GM23338 (cell line): ENCODE results near the gene SEM1. TPM values are rescaled to one million over a fixed set of nuclear protein-coding genes. Genes with fewer than 3 reads are reported as not detected.

Experiments
- ATAC-seq: fragments of 200-7000 bp; cut with Tn5 transposase; 3 replicates; pipeline ENCODE4 v1.9.1; 2020
- DNase-seq: peaks from one replicate; pipeline ENCODE4 v3.0.0-alpha.2; 2015; ENCODE audit warnings: low spot score
- H2AFZ ChIP-seq: fragments of 200-600 bp; sonication (generic); 2 replicates; pipeline ENCODE4 v1.8.0; 2016; ENCODE audit warnings: antibody characterized with exemption, mild to moderate bottlenecking, moderate library complexity
- H3F3A ChIP-seq: fragments of 200-600 bp; sonication (generic); replicated peaks from 2 replicates; pipeline ENCODE4 v1.8.0; 2017; ENCODE audit warnings: antibody characterized with exemption, mixed run types, low read depth
- H3K27ac ChIP-seq: fragments of 200-600 bp; sonication (generic); 2 replicates; pipeline ENCODE4 v1.6.1; 2016; ENCODE audit warnings: low read depth
- H3K27me3 ChIP-seq: fragments of 200-600 bp; sonication (generic); 2 replicates; pipeline ENCODE4 v1.8.0; 2016; ENCODE audit warnings: mild to moderate bottlenecking, mixed run types, moderate library complexity; ENCODE audit not compliant: insufficient read depth
- H3K36me3 ChIP-seq: fragments of 200-600 bp; sonication (generic); 2 replicates; pipeline ENCODE4 v1.8.0; 2016; ENCODE audit warnings: mild to moderate bottlenecking; ENCODE audit not compliant: insufficient read depth
- H3K4me1 ChIP-seq: fragments of 200-600 bp; sonication (generic); 2 replicates; pipeline ENCODE4 v1.8.0; 2016; ENCODE audit warnings: mild to moderate bottlenecking, moderate library complexity; ENCODE audit not compliant: insufficient read depth
- H3K4me2 ChIP-seq: fragments of 200-600 bp; sonication (generic); 2 replicates; pipeline ENCODE4 v1.7.1; 2017; ENCODE audit warnings: mixed run types
- H3K4me3 ChIP-seq: fragments of 200-600 bp; sonication (generic); 2 replicates; pipeline ENCODE4 v1.6.1; 2016; ENCODE audit warnings: mixed run types
- H3K79me2 ChIP-seq: fragments of 200-600 bp; sonication (generic); replicated peaks from 2 replicates; pipeline ENCODE4 v1.8.0; 2017; ENCODE audit warnings: mild to moderate bottlenecking; ENCODE audit not compliant: insufficient read depth
- H3K9me2 ChIP-seq: fragments of 200-600 bp; sonication (generic); 2 replicates; pipeline ENCODE4 v1.8.0; 2017; ENCODE audit not compliant: insufficient read depth
- H4K20me1 ChIP-seq: fragments of 200-600 bp; sonication (generic); replicated peaks from 2 replicates; pipeline ENCODE4 v1.8.0; 2017; ENCODE audit warnings: mild to moderate bottlenecking; ENCODE audit not compliant: insufficient read depth
- H3K27ac Mint-ChIP-seq: 2 replicates; pipeline ENCODE4 v1.8.0; 2020; ENCODE audit warnings: inconsistent platforms, mild to moderate bottlenecking, moderate library complexity, mixed read lengths
- H3K27me3 Mint-ChIP-seq: 3 replicates; pipeline ENCODE4 v1.8.0; 2022; ENCODE audit warnings: low read depth, mild to moderate bottlenecking, moderate library complexity, mixed read lengths, inconsistent platforms; ENCODE audit not compliant: insufficient read depth, poor library complexity
- H3K36me3 Mint-ChIP-seq: 3 replicates; pipeline ENCODE4 v1.8.0; 2021; ENCODE audit warnings: low read depth, mild to moderate bottlenecking, inconsistent platforms, moderate library complexity, mixed read lengths
- H3K4me1 Mint-ChIP-seq: 3 replicates; pipeline ENCODE4 v1.8.0; 2020; ENCODE audit warnings: mild to moderate bottlenecking, inconsistent platforms, mixed read lengths
- H3K4me3 Mint-ChIP-seq: 3 replicates; pipeline ENCODE4 v1.8.0; 2021; ENCODE audit warnings: moderate library complexity, mild to moderate bottlenecking, inconsistent platforms, mixed read lengths
- H3K9me3 Mint-ChIP-seq: 3 replicates; pipeline ENCODE4 v1.8.0; 2020; ENCODE audit warnings: moderate library complexity, mild to moderate bottlenecking, inconsistent platforms, mixed read lengths
- CREB1 ChIP-seq: fragments of 250-450 bp; sonication (Bioruptor Pico); IDR thresholded peaks from 2 replicates; pipeline ENCODE4 v1.5.0; 2020; ENCODE audit warnings: low read depth, mild to moderate bottlenecking, moderate library complexity
- CTCF ChIP-seq, 2 experiments: fragments of 200-600 bp in 1 of 2; sonication (generic) in 1 of 2; conservative IDR thresholded peaks; 2 replicates each; pipeline versions ENCODE4 v1.5.1 to v1.6.1; 2016 to 2017; ENCODE audit warnings: antibody characterized with exemption in 2 of 2, low read depth in 2 of 2, mild to moderate bottlenecking in 2 of 2, moderate library complexity in 1 of 2
- ETS1 ChIP-seq: IDR thresholded peaks from 2 replicates; pipeline ENCODE4 v1.6.1; 2016; ENCODE audit warnings: antibody characterized with exemption
- EZH2phosphoT487 ChIP-seq: fragments of 200-600 bp; sonication (generic); IDR thresholded peaks from one replicate; pipeline ENCODE4 v1.8.1; 2018; ENCODE audit warnings: antibody characterized with exemption; ENCODE audit not compliant: unreplicated experiment
- JUNB ChIP-seq: IDR thresholded peaks from one replicate; pipeline ENCODE4 v1.6.1; 2016; ENCODE audit warnings: antibody characterized with exemption; ENCODE audit not compliant: unreplicated experiment
- NANOG ChIP-seq: IDR thresholded peaks from 2 replicates; pipeline ENCODE4 v1.6.1; 2016; ENCODE audit warnings: antibody characterized with exemption, borderline replicate concordance
- POLR2AphosphoS5 ChIP-seq: IDR thresholded peaks from 2 replicates; pipeline ENCODE4 v1.6.1; 2016; ENCODE audit warnings: antibody characterized with exemption, low read depth
- REST ChIP-seq: IDR thresholded peaks from one replicate; pipeline ENCODE4 v1.6.1; 2018; ENCODE audit warnings: antibody characterized with exemption; ENCODE audit not compliant: unreplicated experiment
- STAT1 ChIP-seq: IDR thresholded peaks from one replicate; pipeline ENCODE4 v1.6.1; 2016; ENCODE audit warnings: antibody characterized with exemption; ENCODE audit not compliant: unreplicated experiment
- ZNF114 ChIP-seq: fragments of 250-450 bp; sonication (Bioruptor Pico); IDR thresholded peaks from 2 replicates; pipeline ENCODE4 v1.5.0; 2020; ENCODE audit warnings: mild to moderate bottlenecking, moderate library complexity
- ZNF331 ChIP-seq: fragments of 250-450 bp; sonication (Bioruptor Pico); IDR thresholded peaks from 2 replicates; pipeline ENCODE4 v1.5.0; 2020; ENCODE audit warnings: low read depth, mild to moderate bottlenecking, moderate library complexity
- ZNF462 ChIP-seq: fragments of 250-450 bp; sonication (Bioruptor Pico); IDR thresholded peaks from 2 replicates; pipeline ENCODE4 v1.5.0; 2020; ENCODE audit warnings: mild to moderate bottlenecking, moderate library complexity
- polyA plus RNA-seq: library from polyadenylated mRNA; unstranded; fragments of >200 nt; fragmentation: Nextera tagmentation; extraction: Ambion mirVana; gene quantifications from 2 replicates; pipeline ENCODE4 v1.2.1, GENCODE V29; 2016
- total RNA-seq: library from RNA; depleted of rRNA; stranded (reverse); fragments of >200 nt; shearing (Covaris generic); gene quantifications from 2 replicates; pipeline ENCODE4 v1.2.3, GENCODE V29; 2014

Gene SEM1
- total and polyA plus RNA-seq, 2 experiments from 2014 or later = 71.7 to 1,042 TPM

GRCh38 chr7:96648784-96649183 lies 60.9 kb downstream of the SEM1 start:
- H3K79me2 ChIP-seq = no peaks in the 10 kb centered on the region
- no peaks in the 10 kb centered on the region for H4K20me1 ChIP-seq
- no peak overlapping the region for H2AFZ ChIP-seq
- H3F3A ChIP-seq = no peaks in the 10 kb centered on the region
- Mint-ChIP-seq H3K4me3 (no peak overlapping the region), H3K27ac (no peak overlapping the region), H3K36me3 (peaks cover 4% of the 10 kb centered on the region; the same call in 1 of the 3 replicates), H3K27me3 (peaks cover 3% of the 10 kb centered on the region), H3K4me1 (peaks cover 5% of the 10 kb centered on the region; the same call in 2 of the 3 replicates), H3K9me3 (no peaks in the 10 kb centered on the region)
- H3K4me3 ChIP-seq = no peak overlapping the region
- H3K27me3 ChIP-seq = no peaks in the 10 kb centered on the region
- no peak overlapping the region for H3K4me2 ChIP-seq
- no peak for TF ChIP-seq ZNF462 (CRISPR knock-in tag)
- TF ChIP-seq CREB1 = no peak
- TF ChIP-seq STAT1 = no peak
- no peak for TF ChIP-seq EZH2phosphoT487
- no peak for TF ChIP-seq ETS1
- no peak for TF ChIP-seq POLR2AphosphoS5
- no peak for TF ChIP-seq CTCF (conservative IDR thresholded peaks at IDR 0.05; ENCODE audit: low read depth in 2 of 2)
- no peak for TF ChIP-seq REST
- TF ChIP-seq ZNF331 (CRISPR knock-in tag) = no peak
- no peak for TF ChIP-seq JUNB
- no peak for TF ChIP-seq NANOG
- TF ChIP-seq ZNF114 = no peak
- H3K9me2 ChIP-seq = peaks cover 3% of the 10 kb centered on the region; the same call in 1 of the 2 replicates
- H3K36me3 ChIP-seq = no peaks in the 10 kb centered on the region
- ATAC-seq (peak; percentile 62), DNase-seq (peak; percentile 41)
- H3K4me1 ChIP-seq = no peaks in the 10 kb centered on the region; the same call in 1 of the 2 replicates
- no peak overlapping the region for H3K27ac ChIP-seq
